Medulla oblongata (tissue), 1 donor: Measurements from ENCODE around the gene NKAIN2.

ENCODE experiments used
- DNase-seq: peaks from one replicate; pipeline ENCODE4 v3.0.0-alpha.2; 2015; ENCODE audit errors: extremely low spot score

Gene NKAIN2

GRCh38 chr6:124819346-124819745 lies 1015.7 kb downstream of the NKAIN2 start:
- DNase-seq = no peak

- DNase-seq = peak; percentile 48
Measured at GRCh38 chr6:124822204-124822613, 1018.5 kb downstream of the NKAIN2 start.

- DNase-seq = no peak
Measured at GRCh38 chr6:124822721-124823120, 1019.1 kb downstream of the NKAIN2 start.

GRCh38 chr6:124823240-124824111 lies 1019.8 kb downstream of the NKAIN2 start:
- DNase-seq = no peak

DNA sequence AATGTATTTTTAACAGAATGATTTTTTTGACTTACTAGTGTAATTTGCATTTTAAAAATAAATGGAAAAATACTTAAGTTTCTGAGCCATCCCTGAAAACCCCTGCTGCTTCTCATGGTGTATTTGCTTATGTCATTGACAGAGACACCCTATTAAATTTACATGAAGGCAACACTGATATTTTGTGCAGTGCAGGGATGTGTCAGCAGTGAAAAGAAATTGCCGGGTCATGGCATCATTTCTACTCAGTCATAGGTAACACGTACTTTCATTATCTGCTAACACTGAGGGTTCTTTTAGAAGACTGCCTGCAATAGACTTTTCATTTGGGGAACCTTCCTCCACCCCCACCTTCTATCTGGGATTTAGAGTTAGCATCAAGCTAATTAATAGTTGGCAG lies 1021.9 kb downstream of the NKAIN2 start:
- no peak for DNase-seq

- no peak for DNase-seq
Measured at GRCh38 chr6:124829822-124830221, 1026.2 kb downstream of the NKAIN2 start.

- no peak for DNase-seq
Measured at GRCh38 chr6:124830506-124830905, 1026.8 kb downstream of the NKAIN2 start.

GRCh38 chr6:124854338-124854922 lies 1050.8 kb downstream of the NKAIN2 start:
- no peak for DNase-seq

DNA sequence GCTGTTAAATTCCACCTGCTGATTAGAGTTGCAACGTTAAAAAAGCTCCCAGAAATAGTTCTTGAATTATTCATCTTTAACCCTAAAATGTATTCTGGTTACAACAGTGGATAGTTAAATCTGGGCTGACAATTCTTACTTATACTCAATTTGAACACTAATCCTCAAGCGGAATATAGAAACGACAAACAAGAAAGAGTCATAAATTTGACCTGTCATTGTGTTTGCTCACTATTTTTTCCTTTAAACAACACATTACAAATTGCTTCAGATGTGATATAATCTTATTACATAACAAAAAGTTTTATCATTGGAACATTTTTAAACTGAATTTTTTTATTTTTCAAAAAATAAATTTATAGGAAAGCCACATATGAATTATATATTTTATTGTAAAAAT lies 1054.1 kb downstream of the NKAIN2 start:
- no peak for DNase-seq

DNA sequence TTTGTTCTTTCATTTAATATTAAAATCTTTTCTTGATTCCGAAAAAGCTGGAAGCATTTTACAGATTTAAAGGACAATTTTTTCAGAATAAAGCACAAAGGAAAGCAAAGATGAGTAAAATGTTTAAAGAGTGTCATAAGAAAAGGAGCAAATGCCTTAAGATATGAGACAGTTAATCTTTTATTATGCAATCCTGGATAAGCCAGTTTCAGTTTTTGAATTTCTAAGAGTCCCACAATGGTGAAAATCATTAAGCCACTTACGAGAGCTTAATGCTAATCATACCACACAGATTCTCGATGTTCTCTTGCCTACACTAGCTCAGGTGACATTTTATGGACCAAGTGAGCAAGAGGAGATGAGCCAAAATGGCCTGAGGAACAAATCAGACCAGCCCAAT lies 1054.9 kb downstream of the NKAIN2 start:
- no peak for DNase-seq

GRCh38 chr6:124859366-124859765 lies 1055.7 kb downstream of the NKAIN2 start:
- no peak for DNase-seq

DNA sequence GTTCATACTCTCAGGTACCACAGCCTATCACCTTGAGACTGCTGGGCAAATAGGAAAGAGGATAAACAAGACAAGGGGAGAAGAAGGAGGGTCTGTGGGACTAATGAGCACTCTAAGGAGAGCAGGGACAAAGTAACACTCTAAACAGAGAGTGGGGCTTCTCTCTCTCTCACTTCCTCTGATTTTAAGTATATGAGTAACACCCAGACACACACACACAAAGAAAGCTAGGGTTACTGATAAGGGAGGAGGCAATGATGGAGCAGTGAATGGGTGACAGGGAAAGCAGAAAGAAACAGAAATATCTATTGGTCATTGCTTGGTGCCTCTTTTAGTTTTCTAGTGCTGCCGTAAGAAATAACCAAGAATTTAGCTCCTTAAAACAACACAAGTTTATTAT lies 1062.4 kb downstream of the NKAIN2 start:
- no peak for DNase-seq

GRCh38 chr6:124867121-124867520 lies 1063.5 kb downstream of the NKAIN2 start:
- no peak for DNase-seq

GRCh38 chr6:124868481-124868880 lies 1064.8 kb downstream of the NKAIN2 start:
- no peak for DNase-seq

- DNase-seq = no peak
Measured at GRCh38 chr6:124869416-124869815, 1065.8 kb downstream of the NKAIN2 start.

- peak; percentile 52 for DNase-seq
Measured at GRCh38 chr6:124870611-124871459, 1067.2 kb downstream of the NKAIN2 start.

- DNase-seq = no peak
Measured at GRCh38 chr6:124872361-124873065, 1068.8 kb downstream of the NKAIN2 start.

- DNase-seq = no peak
Measured at GRCh38 chr6:124873066-124873410, 1069.4 kb downstream of the NKAIN2 start.
